ENCODE data around the gene TIMM13.

- TF ChIP-seq GATA3 (IDR thresholded peaks at IDR 0.05; ENCODE audit: low read depth, low read length) (no peak), GATA2 (IDR thresholded peaks at IDR 0.05; ENCODE audit: low read depth, low read length) (no peak)
These were observed 32.7 kb downstream of the TIMM13 start for GRCh38 chr19:2394442-2395292.

Data from SH-SY5Y (cell line).